GM12875 (cell line): Measurements from ENCODE around the gene HSP90AB1.
A peak's percentile ranks its signal among the peaks of the same experiment; 100 is the strongest.

Experiments used
- H3K4me3 ChIP-seq: one replicate; pipeline ENCODE4 v1.5.1; 2011; ENCODE audit warnings: low read depth, low read length, control low read depth
- TF ChIP-seq, protein P1 (sequence below): IDR thresholded peaks from 2 replicates; pipeline ENCODE4 v1.5.1; 2011; ENCODE audit warnings: low read depth, mild to moderate bottlenecking, control low read depth, inconsistent platforms, low read length, moderate library complexity, borderline replicate concordance; ENCODE audit not compliant: insufficient read depth

HSP90AB1 gene

GRCh38 chr6:44246663-44247337 is at the start of gene HSP90AB1:
HSP90AB1 (plus strand) TSS chr6:44247101; CDS start chr6:44248630, 1,529 bp downstream.
- H3K4me3 ChIP-seq = peak within 1 kb of the TSS; percentile 66
- TF ChIP-seq, protein P1, sequence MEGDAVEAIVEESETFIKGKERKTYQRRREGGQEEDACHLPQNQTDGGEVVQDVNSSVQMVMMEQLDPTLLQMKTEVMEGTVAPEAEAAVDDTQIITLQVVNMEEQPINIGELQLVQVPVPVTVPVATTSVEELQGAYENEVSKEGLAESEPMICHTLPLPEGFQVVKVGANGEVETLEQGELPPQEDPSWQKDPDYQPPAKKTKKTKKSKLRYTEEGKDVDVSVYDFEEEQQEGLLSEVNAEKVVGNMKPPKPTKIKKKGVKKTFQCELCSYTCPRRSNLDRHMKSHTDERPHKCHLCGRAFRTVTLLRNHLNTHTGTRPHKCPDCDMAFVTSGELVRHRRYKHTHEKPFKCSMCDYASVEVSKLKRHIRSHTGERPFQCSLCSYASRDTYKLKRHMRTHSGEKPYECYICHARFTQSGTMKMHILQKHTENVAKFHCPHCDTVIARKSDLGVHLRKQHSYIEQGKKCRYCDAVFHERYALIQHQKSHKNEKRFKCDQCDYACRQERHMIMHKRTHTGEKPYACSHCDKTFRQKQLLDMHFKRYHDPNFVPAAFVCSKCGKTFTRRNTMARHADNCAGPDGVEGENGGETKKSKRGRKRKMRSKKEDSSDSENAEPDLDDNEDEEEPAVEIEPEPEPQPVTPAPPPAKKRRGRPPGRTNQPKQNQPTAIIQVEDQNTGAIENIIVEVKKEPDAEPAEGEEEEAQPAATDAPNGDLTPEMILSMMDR = no peak

GRCh38 chr6:44198684-44199083 is 48.2 kb upstream of the HSP90AB1 start:
- TF ChIP-seq, protein P1 = no peak
- H3K4me3 ChIP-seq = no peak overlapping the region

DNA sequence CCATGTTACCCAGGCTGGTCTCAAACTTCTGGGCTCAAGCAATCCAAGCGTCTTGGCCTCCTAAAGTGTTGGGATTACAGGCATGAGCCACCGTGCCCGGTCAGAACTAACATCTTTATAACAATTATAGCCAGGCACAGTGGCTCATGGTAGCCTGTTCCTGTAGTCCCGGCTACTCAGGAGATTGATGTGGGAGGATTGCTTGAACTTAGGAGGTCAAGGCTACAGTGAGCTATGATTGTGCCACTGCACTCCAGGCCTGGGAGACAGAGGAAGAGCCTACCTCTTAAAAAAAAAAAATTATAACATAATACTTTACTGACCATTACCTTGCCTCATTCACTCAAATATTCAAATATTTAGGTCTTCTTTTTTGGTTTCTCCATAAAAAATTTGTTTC is 47.0 kb upstream of the HSP90AB1 start:
- H3K4me3 ChIP-seq = no peak overlapping the region
- TF ChIP-seq, protein P1 = no peak

DNA sequence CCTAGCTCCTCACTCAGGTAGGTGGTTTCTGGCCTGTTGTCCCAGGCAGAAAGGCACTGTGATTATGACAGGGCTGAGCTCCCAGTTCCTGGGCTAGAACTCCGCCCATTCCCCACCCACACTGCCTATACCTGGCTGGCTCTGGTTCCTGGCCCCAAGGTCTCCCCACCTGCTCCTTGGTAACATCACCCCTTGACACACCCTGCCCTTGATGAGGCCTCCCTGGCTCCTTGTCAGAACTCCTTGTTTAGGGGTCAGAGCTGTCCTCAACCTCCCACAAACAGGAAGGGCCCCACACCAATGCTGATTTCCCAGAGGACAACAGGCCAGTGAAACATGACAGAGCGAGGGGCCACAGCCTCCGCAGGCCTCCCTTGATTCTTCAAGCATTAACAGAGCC is 45.7 kb upstream of the HSP90AB1 start:
- TF ChIP-seq, protein P1 = no peak
- no peak overlapping the region for H3K4me3 ChIP-seq

DNA sequence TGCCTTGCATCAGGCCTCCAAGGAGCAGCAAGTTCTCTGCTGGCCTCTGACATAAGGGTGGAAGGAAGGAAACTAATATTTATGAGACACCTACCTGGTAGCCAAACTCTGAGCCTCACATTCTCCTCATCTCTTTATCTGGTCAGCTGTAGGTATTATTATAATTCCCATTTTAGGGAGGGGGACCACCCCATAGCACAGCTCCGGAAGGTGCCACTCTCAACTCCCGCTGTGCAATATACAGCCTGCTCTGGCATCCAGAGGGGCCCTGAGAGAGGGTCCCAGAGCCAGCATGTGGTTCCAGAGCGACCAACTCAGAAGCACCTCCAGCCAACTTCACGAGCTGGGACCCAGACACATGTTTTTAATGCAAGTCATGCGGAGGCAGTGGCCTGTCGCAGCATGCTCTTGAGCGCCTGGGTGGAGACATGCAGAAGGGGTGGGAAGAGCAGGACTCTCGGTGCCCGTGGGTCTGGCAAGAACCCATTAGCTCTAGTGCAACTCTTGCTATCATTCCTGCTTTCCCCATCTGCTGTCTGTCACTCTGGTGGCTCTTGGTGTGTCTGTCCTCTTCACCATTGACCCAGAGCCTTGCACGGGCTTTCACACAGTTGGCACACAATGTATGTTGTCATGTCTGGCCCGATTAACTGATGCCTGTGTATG is 45.1 kb upstream of the HSP90AB1 start:
- TF ChIP-seq, protein P1 = no peak
- no peak overlapping the region for H3K4me3 ChIP-seq

GRCh38 chr6:44202332-44202971 is 44.4 kb upstream of the HSP90AB1 start:
- H3K4me3 ChIP-seq = no peak overlapping the region
- TF ChIP-seq, protein P1 = no peak
